HG02571 (cell line): ENCODE results near the gene LRRC27.

Experiments used
- ATAC-seq: cut with Tn5 transposase; IDR thresholded peaks from one replicate; pipeline ENCODE4 v1.9.1; 2021; ENCODE audit warnings: mild to moderate bottlenecking, moderate library complexity; ENCODE audit not compliant: unreplicated experiment

LRRC27 gene

DNA sequence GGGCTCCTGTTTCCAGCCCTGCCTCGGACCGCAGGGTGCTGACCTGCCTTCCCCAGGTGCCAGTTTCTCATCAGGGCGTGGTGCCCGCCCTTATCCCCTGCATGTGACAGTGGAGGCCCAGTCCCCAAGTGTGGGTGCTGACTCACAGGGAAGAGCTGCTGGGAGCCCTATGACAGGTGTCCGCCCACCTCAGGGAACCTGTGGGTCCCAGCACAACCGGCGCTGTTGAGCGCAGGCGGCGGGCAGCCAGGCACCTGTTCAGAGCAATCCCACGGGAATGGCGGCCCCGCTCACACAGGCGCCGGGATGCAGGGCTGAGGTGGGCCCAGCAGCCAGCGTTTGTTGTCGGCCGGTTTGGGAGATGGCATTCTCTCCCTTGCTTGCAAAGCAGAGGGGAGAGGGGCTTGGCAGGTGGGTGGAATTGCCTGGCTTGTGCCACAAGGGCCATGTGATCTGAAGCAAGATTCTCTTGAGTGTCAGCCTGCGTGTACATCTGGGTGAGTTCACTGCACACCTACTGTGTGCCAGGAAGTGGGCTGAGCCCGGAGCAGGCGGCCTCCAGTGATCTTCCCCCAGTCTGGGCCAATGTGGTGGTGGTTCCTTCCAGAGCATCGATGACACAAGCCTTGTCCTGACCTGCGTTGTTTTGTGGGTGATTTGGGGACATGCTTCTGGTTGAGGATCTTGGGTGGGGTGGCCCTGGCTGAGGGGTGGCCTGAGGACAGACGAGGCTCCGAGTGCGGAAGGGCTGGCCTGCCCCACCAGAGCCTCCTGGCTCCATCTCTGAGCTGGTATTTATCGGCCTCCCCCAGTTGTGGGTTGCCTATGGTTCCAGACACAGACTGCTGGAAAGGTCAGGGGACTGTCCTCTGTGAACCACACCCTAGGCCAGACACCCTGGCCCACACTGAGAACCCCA, 67.4 kb downstream of the LRRC27 start:
- no peak for ATAC-seq

DNA sequence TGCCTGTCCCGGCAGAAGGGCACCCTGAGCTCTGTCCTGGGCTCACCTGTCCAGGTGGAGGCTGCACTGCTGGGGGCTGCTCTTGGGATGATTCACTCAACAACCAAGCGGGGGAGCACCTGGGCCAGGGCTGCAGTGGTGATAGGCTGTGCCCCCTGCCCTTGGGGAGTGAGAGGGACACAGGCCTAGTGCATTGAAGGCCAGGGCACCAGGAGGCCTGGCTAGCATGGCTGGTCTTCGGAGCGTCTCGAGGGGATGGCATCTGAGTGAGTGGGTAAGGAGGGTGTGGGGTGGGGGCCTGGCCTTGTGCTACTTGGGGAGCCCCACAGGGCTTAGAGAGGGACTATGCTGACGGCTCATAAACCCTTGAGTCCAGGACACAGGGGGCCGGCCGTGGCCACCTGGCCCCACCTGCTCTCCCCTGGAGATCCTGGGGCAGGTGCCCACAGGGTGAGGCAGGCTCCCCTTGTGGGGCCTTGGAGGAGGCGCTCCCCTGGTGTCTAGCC, 68.1 kb downstream of the LRRC27 start:
- ATAC-seq, result no peak

DNA sequence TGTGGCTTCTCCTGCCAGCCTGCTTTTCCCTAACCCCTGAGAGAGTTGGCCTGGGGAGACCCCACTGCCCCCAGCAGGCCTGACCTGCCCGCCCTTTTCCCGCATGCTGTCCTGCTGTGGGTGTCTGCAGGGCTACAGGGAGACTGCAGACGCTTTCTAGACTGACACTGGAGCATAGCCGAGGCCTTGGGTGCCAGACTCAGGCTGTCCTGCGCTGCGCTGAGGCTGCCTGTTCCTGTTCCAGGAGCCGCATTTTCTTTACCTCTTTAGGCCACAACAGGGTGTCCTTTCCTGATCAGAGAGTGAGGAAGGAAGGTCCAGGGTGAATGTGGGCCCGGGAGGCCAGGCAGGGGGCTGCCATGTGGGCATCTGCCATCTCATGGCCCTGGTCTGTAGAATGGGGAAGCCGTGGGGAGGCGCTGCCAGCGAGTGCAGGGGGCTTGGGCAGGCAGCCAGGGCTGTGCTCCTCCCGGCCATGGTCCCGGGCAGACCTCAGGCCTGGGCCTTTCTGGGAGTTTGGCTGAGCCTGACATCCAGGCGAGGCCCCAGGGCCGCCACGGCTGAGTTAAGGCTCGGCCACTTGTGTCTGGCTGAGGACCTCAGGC, 68.7 kb downstream of the LRRC27 start:
- no peak for ATAC-seq

DNA sequence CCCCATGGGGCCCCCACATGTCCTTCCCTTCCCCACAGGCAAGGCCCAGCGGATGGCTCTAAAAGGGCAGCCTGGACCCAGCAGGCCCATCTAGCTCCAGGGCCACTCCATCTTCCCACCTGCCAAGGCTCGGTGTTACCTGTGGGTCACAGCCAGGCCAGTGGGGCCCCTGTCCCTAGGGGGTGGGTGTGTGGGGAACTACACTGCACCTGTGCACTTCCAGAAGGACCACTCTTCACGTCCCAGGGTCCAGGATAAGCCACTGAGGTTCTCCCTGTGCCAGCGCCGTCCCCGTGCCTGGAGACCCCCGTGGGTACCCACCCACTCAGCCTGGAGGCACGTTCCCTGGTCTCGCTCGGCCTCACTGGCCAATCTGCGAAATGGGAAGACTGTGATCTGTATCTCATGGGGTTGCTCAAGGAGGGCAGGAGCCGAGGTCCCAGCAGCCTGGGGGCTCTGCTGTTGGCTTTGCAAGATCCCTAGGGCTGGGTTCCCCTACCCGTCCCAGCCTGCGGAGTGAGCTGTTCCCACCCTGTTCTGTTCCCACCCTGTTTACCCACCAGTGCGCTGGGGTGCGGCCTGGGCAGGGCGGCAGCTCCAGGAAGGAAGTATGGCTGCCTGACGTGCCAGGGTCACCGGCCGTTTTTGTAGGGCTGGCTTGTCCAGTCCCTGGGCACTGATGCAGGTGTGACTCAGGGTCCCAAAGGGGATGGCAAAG, 69.6 kb downstream of the LRRC27 start:
- ATAC-seq, result no peak

DNA sequence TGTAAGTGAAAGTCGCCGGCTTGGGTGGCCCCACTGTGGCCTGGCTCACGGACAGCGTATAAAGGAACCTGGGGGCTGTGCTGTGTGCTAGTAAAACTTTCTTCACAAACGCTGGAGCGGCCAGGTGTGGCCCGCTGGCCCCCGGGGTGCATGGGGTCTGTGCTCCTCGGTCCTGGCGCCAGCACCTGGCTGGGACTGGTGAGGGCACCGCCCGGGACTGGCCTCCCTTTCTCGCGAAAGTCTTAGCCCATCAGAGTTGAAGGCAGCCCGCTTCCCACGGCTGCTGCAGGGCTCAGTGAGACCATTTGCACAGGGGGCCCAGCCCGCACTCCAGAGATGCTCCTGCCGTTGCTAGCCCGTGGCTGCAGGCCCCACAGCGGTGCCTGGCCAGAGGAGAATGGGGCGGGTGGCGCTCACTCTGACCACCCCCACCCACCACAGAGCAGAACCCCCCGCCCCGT, 70.8 kb downstream of the LRRC27 start:
- no peak for ATAC-seq

DNA sequence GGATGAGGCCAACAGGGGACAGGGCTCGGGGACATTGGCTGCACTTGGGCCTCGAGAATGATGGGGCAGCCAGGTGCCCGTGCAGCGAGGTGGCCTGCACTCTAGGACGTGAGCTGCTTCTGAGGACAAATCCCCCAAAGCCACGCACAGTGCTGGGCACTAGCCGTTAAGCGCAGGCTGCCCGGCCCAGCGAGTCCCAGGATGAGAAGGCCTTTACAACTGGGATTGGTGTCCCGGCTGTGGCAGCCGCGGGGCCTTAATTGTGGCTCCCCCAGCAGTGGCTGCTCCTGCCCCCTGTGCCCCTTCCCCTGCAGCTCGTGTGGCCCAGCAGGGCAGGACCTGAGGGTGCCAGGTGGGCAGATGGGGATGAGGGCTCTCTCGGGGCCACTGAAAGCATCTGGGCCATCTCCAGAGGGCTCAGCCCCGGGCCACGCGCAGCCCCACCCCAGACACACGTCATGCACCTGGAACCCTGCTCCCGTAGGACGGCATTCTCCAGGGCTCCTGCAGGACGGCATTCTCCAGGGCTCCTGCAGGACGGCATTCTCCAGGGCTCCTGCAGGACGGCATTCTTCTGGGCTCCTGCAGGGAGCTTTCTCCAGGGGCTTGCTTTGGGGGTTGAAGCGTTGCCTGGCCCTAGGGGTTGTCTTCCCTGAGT, 71.6 kb downstream of the LRRC27 start:
- ATAC-seq, result no peak

DNA sequence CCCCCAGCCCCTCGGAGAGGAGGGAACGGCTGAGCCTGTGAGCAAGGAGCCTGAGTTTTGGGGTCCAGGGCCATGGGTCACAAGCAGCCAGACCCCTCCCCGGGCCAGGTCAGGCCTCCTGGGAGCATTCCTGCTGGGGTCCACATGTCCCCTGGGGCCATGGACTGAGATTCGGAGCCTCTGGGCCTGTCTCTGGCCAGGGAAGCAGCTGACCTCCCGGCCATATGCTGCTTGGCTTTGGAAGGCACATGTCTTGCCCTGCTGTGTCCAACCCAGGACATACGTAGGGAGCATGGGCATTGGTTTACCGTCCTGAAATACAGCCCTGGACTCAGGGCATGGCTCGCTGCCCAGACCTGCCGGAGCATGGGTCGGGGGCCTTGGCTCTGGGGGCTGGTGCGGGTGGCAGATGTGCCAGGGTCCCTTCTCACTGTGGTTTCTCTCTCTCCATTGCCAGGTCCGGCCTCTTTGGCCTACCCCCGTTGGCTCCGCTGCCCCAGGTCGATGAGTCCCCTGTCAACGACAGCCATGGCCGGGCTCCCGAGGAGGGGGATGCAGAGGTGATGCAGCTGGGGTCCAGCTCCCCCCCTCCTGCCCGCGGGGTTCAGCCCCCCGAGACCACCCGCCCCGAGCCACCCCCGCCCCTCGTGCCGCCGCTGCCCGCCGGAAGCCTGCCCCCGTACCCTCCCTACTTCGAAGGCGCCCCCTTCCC, 72.3 kb downstream of the LRRC27 start:
- ATAC-seq, result no peak

DNA sequence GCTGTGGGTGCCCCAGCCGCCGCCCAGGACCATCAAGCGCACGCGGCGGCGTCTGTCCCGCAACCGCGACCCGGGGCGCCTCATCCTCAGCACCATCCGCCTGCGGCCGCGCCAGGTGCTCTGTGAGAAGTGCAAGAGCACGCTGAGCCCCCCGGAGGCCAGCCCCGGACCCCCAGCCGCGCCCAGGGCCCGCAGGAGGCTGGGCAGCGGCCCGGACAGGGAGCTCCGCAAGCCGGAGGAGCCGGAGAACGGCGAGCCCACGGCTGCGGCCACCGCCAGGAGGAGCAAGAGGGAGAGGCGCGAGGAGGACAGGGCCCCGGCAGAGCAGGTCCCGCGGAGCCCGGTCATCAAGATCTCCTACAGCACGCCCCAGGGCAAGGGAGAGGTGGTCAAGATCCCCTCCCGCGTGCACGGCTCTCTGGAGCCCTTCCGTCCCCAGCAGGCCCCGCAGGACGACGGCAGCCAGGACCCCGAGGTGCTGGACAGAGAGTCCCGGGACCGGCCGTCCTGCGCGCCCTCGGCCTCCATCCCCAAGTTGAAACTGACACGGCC, 73.0 kb downstream of the LRRC27 start:
- no peak for ATAC-seq

DNA sequence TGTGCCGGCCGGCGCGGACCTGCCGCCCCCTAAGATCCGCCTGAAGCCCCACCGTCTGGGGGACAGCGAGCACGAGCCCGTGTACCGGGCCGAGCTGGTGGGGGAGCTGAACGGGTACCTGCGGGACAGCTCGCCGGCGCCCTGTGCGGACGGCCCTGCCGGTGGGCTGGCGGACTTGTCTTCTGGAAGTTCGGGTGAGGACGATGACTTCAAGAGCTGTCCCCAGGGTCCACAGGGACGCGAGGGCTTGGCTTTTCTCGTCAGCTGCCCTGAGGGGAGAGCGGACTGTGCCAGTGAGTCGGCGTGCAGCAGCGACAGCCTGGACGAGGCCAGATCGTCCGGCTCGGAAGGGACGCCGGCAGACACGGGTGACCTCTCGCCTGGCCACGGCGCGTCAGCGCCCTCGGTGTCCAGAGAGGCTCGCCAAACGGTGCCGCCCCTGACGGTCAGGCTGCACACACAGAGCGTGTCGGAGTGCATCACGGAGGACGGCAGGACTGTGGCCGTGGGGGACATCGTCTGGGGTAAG, 73.5 kb downstream of the LRRC27 start:
- ATAC-seq, result no peak

- no peak for ATAC-seq
Observed at GRCh38 chr10:132406181-132406580, 74.2 kb downstream of the LRRC27 start.

- ATAC-seq, result no peak
Observed at GRCh38 chr10:132406750-132407149, 74.8 kb downstream of the LRRC27 start.

GRCh38 chr10:132407243-132407746, 75.3 kb downstream of the LRRC27 start:
- no peak for ATAC-seq

- no peak for ATAC-seq
Observed at GRCh38 chr10:132407846-132408278, 75.9 kb downstream of the LRRC27 start.

- no peak for ATAC-seq
Observed at GRCh38 chr10:132408367-132408781, 76.4 kb downstream of the LRRC27 start.

DNA sequence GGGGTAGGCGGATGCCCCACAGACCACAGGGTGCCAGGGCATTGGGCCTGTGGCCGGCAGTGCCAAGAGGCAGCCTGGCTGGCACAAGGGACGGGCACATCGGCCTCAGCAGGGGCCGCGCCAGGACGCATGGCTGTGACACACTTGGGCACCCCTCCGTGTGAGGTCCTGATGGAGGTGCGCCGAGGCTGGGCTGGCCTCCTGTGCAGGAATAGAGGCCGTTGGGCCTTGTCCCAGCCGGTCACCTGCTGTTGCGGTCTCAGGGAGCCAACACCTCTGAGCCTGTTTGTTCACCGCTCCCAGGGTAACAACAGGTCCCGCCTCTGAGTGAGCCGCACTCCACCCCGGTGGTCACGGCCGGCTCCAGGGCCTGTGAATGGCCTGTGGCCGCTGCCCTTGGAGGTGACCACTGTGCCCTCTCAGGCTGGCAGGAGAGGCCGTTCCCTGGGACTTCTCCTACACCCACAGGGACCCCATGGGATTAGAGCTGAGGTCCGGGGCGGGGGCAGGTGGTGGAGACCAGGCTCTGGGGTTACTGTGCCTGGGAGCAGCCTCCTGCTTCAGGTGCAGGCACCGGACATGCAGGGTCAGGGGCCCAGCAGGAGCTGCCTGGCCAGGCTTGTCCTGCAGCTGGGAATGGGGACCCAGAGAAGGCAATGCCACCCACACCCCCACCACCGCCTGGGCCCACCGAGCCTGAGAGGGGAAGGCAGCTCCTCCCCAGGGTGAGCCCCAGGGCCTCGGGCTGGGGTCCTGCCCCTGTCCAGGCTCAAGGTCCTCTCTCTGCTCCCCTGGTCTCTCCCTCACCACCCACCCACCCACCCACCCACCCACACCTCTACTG, 77.1 kb downstream of the LRRC27 start:
- ATAC-seq, result no peak

GRCh38 chr10:132409667-132410028, 77.7 kb downstream of the LRRC27 start:
- ATAC-seq, result no peak

DNA sequence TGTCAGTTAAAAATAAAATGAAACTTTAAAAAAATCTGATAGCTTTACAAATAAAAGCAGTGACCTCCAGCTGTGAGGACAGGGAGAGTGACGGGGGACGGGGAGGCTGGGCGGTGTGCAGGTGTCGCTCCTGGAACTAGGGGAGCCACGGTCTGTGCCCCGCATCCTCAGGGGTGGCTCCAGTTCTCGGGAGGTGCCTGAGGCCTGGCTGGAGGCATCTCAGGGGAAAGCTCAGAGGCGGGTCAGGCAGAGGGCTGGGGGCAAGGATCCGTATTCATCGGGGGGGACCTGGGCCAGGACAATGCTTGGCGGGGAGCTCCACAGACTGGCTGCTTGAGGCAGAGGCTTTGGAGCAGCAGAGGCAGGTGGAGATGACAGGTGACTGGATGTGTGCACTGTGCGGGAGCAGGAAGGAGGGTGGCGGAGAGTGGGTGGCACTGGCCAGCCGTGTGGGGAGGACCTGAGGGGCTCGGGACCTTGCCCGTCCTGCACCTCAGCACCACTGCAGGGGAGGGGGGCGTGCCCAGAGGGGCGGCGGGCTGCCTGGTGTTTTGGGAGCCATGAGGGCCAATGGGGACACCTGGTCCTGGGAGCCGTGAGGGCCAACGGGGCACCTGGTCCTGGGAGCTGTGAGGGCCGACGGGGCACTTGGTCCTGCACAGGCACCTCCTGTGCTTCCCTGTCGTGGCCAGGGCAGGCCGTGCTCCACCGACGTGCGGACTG, 78.2 kb downstream of the LRRC27 start:
- no peak for ATAC-seq
